Mononuclear cell (primary cell): ENCODE measurements around the gene CDK6. TPM values are rescaled to one million over a fixed set of nuclear protein-coding genes. Genes with fewer than 3 reads are reported as not detected.

ENCODE experiments used
- H3K27me3 ChIP-seq: 2 replicates; pipeline ENCODE4 v1.6.0; 2011; ENCODE audit warnings: low read length, control low read depth; ENCODE audit not compliant: insufficient read depth
- H3K4me1 ChIP-seq: 2 replicates; pipeline ENCODE4 v1.5.1; 2011; ENCODE audit warnings: mild to moderate bottlenecking, low read length, control low read depth; ENCODE audit not compliant: insufficient read depth
- H3K4me3 ChIP-seq: 2 replicates; pipeline ENCODE4 v1.5.1; 2011; ENCODE audit warnings: mild to moderate bottlenecking, low read length, moderate library complexity
- H3K9me3 ChIP-seq: 2 replicates; pipeline ENCODE4 v1.5.1; 2011; ENCODE audit warnings: low read depth, mild to moderate bottlenecking, control low read depth, low read length
- total RNA-seq: library from RNA; depleted of rRNA; stranded (reverse); fragments of >200 nt; gene quantifications from one replicate; pipeline ENCODE4 v1.2.3, GENCODE V29; 2012

Gene CDK6
- total RNA-seq, 1 donor, result 28.4 TPM

DNA sequence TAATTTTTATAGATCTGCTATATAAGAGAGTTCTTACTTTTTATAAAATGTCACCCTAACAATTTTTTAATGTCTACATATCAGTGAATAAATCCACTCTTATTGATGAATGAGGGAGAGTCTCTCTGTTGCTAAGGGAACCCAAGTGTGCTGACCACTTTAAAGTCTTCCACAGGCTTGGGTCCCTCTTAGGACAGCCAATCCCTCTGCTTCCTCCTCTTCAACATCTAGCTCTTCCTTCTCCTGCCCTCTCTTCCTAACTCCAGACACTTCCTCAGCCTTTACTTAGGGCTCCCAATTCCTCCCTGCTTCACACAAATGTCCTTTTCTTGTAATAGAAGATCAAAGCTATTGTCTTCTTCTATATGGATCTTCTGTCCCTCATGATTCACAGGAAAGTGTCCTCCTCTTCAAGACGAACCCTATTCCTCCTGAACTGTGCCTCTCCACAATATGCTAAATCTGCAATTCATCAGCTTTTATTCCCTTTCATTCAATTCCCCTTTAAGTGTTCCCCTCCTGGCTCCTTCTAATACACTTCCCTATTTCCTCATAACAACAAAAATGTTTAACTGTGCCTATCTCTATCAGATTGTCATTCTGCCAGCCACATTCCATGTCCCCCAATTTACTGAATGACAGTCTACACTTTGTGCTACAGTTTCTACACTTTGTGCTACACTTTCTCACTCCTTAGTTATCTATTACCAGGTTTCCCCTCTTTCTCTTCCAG lies 37.7 kb downstream of the CDK6 start:
- H3K4me3 ChIP-seq, result no peak overlapping the region
- no peaks in the 10 kb centered on the region for H3K27me3 ChIP-seq
- peaks cover 12% of the 10 kb centered on the region for H3K4me1 ChIP-seq
- no peaks in the 10 kb centered on the region for H3K9me3 ChIP-seq

DNA sequence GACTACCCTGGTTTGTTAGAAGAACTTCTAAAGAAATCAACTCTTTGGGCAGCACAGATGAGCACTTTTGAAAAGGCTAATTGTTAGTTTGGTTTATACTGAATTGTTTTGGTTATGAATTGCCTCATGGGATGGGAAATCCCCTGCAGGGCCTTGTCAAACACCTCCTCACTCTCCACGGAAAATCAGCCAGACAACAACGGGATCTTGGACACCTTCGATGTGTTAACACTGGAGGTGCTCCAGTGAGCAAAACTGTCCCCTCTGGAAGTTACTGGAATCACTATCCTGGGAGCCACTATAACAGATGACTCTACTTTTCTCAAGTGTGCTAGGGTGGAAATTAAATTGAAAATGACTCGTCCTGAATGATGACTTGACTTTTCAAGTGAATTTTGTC lies 38.7 kb downstream of the CDK6 start:
- H3K4me1 ChIP-seq, result peaks cover 12% of the 10 kb centered on the region
- H3K27me3 ChIP-seq, result no peaks in the 10 kb centered on the region
- H3K4me3 ChIP-seq, result no peak overlapping the region
- no peaks in the 10 kb centered on the region for H3K9me3 ChIP-seq

DNA sequence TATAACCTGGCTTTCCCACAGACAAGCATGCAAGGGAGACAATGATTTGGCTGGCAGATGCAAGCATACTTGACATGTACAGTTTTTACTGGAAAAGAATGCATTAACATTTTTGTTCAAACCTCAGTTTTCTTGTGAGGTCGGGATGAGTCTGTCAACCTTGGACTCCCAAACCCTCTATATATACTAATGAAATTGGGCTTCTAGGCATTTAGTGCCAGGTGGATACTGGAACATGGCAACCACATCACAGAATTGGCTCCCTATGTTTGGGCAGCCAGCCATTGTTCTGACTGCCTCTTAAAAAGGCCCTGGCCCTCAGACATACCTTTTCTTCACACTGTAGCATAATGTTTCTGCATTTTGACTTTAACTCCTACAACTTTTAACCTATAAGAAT lies 39.1 kb downstream of the CDK6 start:
- H3K9me3 ChIP-seq, result no peaks in the 10 kb centered on the region
- H3K4me3 ChIP-seq, result no peak overlapping the region
- peaks cover 12% of the 10 kb centered on the region for H3K4me1 ChIP-seq
- no peaks in the 10 kb centered on the region for H3K27me3 ChIP-seq

DNA sequence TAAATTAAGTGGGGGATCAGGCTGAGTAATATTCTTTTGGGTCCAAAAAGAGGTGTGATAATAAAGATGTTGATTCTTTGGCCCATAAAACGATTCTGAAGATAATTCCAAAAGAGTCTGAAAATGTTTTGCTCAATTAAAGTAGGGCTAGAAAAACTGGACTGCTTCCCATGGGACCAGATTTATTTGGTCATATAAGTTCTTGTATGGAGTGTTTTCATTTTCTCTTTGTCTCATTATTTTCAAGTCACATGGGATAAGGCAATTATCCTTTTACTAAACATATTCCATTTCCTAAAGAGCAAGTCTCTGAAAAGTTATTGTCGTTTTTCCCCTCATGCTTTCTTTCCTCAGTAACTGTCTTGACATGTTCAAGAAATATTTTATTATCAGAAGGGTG lies 41.5 kb downstream of the CDK6 start:
- Histone ChIP-seq H3K9me3 (no peaks in the 10 kb centered on the region), H3K4me3 (no peak overlapping the region), H3K27me3 (no peaks in the 10 kb centered on the region), H3K4me1 (peaks cover 16% of the 10 kb centered on the region)

DNA sequence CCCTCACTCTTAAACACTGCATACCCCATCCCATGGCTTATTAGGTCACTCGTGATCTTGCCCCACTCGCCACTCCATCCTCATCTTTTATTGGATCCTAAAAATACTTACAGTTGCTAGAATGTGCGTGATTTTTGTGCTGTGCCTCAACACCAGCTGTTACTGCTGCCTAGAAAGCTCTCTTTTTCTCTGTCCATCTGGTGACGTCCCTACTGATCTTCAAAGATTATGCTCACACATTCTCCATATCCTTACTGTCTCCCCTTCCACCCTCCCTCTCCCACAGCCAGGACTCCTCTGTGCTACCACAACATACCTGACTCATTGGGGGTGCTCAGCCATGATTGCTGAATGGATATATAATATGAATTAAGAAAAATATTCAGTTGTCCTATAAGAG lies 42.0 kb downstream of the CDK6 start:
- Histone ChIP-seq H3K27me3 (no peaks in the 10 kb centered on the region), H3K4me3 (no peak overlapping the region), H3K9me3 (peaks cover under 1% of the 10 kb centered on the region), H3K4me1 (peaks cover 16% of the 10 kb centered on the region)

DNA sequence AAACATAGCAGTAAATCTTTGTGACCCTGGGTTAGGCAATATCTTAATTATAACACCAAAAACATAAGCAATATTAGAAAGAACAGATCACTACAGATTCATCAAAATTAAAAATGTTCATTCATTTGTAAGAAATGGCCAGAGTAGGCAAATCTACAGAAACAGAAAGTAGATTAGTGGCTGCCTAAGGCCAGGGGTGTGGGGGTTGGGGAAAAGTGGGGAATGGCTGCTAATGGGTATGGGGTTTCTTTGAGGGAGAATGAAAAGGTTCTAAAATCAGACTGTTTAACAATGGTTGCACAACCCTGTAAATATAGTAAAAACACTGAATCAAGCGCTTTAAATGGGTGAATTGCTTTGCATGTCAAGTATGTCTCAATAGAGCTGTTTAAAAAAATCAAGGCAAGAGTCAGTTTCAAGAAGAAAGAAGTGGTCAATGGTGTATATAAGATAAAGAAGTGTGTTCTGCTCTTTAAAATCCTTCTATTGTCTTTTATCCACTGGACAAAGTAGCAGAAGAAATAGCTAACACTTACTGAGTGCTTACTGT lies 42.6 kb downstream of the CDK6 start:
- Histone ChIP-seq H3K9me3 (peaks cover 7% of the 10 kb centered on the region), H3K4me1 (peaks cover 11% of the 10 kb centered on the region), H3K4me3 (no peak overlapping the region), H3K27me3 (no peaks in the 10 kb centered on the region)

DNA sequence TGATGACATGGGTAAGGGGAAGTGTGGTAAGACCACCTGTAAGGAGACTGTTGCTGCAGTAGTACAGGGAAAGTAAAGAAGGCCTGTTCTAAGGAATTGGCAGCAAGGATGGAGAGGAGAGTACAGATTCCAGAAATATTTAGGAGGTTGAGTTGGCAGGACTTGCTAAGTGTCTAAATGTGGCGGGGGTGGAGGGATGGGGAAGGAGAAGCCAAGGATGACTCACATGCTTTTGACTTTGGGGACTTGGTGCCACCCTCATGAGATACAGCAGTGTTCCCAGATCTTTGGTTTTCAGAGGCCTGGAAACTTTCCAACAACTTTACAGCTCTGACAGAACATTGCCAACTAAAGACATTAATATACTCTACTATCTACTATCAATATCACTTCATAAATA lies 45.4 kb downstream of the CDK6 start:
- Histone ChIP-seq H3K4me3 (no peak overlapping the region), H3K27me3 (no peaks in the 10 kb centered on the region), H3K4me1 (peaks cover 4% of the 10 kb centered on the region), H3K9me3 (peaks cover 11% of the 10 kb centered on the region)

DNA sequence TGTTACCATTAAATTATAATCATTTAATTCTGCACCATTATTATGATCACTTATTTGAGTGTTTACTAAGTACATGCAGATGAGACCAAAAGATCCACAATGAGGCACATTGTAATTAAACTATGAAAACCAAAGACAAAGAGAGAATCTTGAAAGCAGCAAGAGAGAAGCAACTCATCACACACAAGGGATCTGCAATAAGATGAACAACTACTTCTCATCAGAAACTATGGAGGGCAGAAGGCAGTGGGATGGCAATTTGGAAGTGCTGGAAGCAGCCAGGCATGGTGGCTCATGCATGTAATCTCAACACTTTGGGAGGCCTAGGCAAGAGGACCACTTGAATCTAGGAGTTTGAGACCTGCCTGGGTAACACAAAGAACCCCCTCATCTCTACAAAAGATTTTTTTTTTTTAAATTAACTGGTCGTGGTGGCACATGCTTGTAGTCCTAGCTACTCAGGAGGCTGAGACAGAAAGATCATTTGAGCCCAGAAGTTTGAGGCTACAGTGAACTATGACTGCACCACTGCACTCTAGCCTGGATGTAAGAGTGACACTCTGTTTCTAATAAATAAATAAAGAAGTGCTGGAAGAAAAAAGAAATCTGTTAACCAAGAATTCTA lies 47.7 kb downstream of the CDK6 start:
- Histone ChIP-seq H3K4me1 (peaks cover 4% of the 10 kb centered on the region), H3K4me3 (no peak overlapping the region), H3K9me3 (peaks cover 11% of the 10 kb centered on the region), H3K27me3 (no peaks in the 10 kb centered on the region)

DNA sequence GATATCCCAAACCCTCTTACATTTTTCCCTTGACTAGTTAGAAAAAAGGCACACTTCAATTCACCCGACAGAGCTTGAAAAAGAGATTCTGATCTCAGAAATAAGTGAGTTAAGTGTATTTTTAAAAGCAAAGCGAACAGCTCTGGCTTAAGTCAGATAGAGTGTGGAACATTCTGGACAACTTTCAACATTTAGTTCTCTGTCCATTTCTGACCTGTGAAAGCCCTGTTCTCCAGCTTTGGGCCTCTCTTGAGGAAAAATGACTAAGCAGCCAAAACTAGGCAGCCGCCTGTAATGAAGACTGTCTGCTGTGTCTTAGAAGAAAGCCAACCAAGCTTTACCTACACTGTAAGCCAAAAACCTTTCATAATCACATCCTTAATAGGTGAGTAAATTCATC lies 50.5 kb downstream of the CDK6 start:
- H3K4me3 ChIP-seq, result no peak overlapping the region
- H3K4me1 ChIP-seq, result peaks cover 5% of the 10 kb centered on the region
- H3K9me3 ChIP-seq, result peaks cover 11% of the 10 kb centered on the region
- no peaks in the 10 kb centered on the region for H3K27me3 ChIP-seq

DNA sequence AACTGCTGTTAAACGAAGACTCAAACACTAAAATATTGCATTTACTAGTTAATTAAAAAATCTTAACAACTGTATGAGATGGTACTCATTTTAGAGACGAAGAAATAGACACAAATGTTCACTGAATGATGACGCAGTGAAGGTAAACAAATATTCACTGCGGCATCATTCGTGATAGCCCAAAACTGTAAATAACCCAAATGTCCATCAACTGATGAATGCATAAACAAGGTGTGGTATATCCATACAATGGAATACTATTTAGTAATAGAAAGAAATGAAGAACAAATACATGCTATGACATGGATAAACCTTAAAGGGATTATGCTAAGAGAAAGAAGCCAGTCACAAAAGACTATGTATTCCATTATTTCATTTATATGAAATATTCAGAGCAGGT lies 51.4 kb downstream of the CDK6 start:
- Histone ChIP-seq H3K9me3 (peaks cover 11% of the 10 kb centered on the region), H3K4me1 (peaks cover 4% of the 10 kb centered on the region), H3K4me3 (no peak overlapping the region), H3K27me3 (no peaks in the 10 kb centered on the region)

DNA sequence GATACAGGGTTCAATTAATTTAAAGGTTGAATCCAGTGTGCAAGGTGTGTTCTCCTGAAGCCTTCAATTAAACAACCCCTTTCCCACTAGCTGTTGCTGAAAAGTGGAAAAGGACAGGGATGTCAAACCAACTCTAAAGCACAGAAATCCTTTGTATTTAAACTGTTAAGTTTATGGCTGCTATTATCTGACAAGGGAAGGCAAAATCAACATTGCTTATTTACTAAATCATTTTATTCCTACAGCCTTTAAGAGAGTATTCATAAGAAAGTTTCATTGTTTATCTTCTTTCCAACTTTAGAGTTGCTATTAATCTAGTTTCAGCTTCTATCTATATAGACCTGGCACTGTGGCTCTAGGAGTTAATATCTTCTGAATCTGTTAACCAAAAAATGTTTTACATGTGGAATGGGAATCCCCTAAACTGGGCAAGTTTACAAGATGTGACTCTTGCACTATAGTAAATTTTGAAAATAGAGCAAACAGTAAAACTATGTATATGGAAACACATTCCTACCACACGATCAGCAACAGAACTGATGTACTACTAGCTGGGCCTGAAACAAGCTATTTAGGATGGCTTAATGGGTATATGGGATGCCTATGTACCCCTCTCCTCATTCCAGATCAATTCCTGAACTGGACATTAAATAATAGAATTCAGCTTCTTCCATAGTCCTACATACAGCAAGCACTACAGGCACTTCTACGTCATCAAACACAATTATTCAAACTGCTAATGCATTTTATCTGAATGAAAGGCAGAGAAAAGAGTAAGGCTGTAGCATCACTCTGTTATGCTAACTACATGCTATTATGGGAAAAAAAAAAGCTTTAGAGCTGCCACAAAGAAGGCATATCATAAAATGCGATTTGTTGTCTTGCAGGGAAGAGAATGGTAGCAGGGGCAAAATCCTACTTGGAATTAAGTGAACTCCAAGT lies 52.8 kb downstream of the CDK6 start:
- no peaks in the 10 kb centered on the region for H3K27me3 ChIP-seq
- H3K4me3 ChIP-seq, result no peak overlapping the region
- peaks cover 2% of the 10 kb centered on the region for H3K9me3 ChIP-seq
- H3K4me1 ChIP-seq, result peaks cover 10% of the 10 kb centered on the region

DNA sequence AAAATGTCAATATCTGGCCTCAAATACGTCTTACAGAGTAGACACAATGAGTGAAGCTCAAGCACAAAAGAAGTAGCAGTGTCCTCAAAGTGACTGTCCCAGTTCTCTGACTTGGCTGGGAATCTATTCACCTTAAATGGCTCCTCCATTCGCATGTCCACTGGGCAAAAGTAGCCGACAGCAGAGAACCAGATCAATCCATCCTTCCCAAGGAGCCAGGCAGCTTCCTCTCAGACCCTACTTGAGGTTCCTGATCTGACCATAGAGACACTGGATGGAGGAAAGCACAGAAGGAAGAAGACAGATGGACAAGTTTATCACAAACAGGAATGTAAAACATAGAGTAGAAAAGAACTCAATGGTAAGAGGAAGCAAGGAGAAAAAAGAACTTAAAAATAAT lies 53.5 kb downstream of the CDK6 start:
- Histone ChIP-seq H3K4me3 (no peak overlapping the region), H3K4me1 (peaks cover 10% of the 10 kb centered on the region), H3K27me3 (no peaks in the 10 kb centered on the region), H3K9me3 (no peaks in the 10 kb centered on the region)

DNA sequence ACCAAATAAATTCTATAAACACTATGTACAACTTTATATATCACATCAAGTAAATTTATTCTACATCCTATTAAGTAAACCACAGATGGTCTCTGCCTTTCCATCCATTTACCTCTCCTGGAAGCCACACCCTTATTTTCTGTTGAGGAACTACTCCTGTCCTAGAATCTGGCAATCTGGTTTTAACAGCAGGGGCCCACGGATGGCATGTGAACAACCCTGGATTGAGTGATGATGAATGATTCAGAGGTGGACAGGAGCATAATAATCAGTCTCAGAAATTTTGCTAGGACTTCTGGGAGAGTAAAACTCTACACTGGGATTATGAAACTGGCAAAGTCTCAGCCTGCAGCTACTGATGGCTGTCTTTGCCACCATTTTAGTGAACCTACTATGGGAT lies 54.1 kb downstream of the CDK6 start:
- Histone ChIP-seq H3K4me1 (peaks cover 10% of the 10 kb centered on the region), H3K4me3 (no peak overlapping the region), H3K27me3 (no peaks in the 10 kb centered on the region), H3K9me3 (no peaks in the 10 kb centered on the region)

DNA sequence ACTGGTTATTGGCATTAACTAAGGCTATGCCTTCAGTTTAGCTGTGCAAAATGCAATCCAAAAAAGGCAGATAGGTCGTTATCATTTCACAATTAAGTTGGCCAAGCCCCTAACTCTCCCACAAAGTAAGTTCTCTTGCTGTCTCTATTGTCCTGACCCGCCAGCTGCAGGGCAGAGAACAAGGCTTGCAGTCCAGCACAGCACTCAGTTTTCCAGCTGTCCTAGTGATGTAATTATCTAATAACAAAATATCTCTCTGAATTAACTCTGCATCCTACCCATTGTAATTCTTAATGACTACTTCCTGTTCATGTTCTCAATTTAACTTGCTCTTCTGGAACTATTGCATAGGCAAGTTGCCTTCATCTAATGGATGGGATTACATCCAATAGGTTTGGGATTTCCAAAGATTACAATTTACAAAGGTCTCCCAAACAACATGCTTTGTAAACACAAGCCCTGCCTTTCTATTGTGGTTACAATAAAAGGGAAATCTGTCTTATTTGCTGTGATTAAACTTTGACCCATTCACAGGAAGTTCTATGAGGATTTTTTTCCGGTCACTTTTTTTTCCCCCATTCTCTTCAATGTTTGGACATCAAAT lies 55.2 kb downstream of the CDK6 start:
- no peak overlapping the region for H3K4me3 ChIP-seq
- no peaks in the 10 kb centered on the region for H3K9me3 ChIP-seq
- peaks cover 10% of the 10 kb centered on the region for H3K4me1 ChIP-seq
- no peaks in the 10 kb centered on the region for H3K27me3 ChIP-seq

DNA sequence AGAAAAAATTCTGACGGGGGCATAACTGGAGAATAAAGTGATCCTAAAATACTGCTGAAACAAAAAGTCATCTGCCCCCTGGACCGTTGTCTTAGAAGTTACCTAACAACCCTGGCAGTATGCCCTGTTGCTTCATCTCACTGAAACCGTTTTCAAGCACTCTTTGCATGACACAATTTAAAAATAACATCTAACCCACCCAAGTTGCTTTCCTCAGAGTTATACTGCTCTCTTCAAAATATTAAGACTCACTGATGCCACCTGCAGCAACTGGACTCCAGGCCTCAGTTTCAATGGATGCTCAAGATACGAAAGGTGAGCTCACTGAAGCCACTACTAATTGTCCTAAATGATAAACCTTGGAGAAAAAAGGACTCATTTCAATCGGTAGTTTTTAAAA lies 57.4 kb downstream of the CDK6 start:
- Histone ChIP-seq H3K9me3 (no peaks in the 10 kb centered on the region), H3K4me3 (no peak overlapping the region), H3K27me3 (no peaks in the 10 kb centered on the region), H3K4me1 (peaks cover 10% of the 10 kb centered on the region)
